HTR-8/SVneo (cell line): ENCODE measurements around the gene MYADM.
A peak's percentile ranks its signal among the peaks of the same experiment; 100 is the strongest.

Experiments
- DNase-seq: peaks from one replicate; pipeline ENCODE4 v3.0.0; 2011; ENCODE audit warnings: low spot score, mixed read lengths; ENCODE audit not compliant: insufficient read length
- FAIRE-seq: peaks from 2 replicates; lab custom pipeline; 2011; peaks lifted over from hg19 to GRCh38; lab: Jason Lieb, UNC

Gene MYADM

DNA sequence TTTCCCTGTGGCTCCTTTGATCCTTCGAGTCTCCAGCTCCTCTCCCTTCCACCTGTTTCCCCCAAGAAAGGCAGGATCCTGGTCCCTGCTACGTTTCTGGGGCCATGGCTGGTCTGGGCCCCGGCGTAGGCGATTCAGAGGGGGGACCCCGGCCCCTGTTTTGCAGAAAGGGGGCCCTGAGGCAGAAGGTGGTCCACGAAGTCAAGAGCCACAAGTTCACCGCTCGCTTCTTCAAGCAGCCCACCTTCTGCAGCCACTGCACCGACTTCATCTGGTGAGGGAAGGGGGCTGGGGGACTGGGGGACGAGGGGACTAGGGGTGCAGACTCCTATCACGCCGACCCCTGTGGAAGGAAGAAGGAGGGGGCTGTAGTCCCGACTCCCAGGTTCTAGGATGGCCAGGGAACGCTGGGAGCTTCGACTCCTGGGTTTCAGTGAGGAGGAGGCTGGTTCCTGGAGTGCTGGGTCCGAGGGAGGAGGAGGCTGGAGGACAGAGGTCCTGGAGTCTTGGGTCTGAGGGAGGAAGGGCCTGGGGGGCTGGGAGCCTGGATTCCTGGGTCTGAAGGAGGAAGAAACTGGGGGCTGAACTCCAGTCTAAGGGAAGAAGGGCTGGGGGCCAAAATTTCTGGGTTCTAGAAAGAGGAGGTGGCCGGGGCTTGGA is 14.8 kb downstream of the MYADM start:
- FAIRE-seq (no peak), DNase-seq (no peak)

GRCh38 chr19:53883231-53883661 is 15.6 kb downstream of the MYADM start:
- DNase-seq (no peak), FAIRE-seq (no peak)

DNA sequence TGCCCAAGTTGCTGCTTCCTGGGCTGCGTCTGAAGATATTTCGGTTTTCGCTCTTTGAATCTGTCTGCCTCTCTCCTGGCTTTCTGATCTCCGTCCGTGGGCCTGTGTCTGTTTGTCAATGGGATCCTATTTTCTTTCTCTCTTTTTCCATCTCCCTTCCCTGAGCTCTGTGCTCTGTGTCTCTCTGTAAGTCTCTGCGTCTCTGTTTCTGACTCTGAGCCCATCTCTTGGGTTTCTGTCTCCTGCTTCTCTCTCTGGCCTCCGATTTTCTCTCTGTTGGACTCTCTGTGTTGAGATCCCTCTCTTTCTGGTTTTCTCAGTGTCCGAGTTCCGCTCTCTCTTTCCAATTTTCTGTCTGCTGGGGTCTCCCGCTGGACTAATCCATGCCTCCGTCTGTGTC is 16.1 kb downstream of the MYADM start:
- DNase-seq = no peak
- FAIRE-seq = no peak

DNA sequence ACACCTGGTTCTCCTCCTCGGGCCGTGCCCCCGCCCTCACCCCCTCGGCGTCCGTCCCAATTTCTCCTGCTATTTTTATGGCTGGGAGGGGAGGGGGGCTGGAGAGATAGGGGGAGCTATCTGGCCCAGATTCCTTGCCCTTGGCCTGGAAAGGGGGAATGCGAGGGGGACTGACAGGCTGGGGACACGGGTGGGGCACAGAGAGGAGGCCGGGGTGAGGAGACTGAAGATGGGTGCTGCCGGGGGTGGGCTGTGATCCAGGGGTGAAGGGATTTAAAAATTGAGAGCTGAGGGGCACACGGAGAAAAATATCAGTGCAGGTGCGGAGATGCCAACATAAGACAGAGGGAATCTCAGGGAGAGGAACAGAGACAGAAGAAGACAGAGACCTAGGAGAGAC is 16.6 kb downstream of the MYADM start:
- FAIRE-seq = no peak
- no peak for DNase-seq

GRCh38 chr19:53885036-53885435 is 17.4 kb downstream of the MYADM start:
- DNase-seq (no peak), FAIRE-seq (no peak)

- no peak for DNase-seq
- FAIRE-seq = no peak
These were observed 24.8 kb downstream of the MYADM start for GRCh38 chr19:53892301-53892980.

- no peak for FAIRE-seq
- DNase-seq = no peak
These were observed 25.3 kb downstream of the MYADM start for GRCh38 chr19:53892981-53893325.

GRCh38 chr19:53894707-53895106 is 27.0 kb downstream of the MYADM start:
- FAIRE-seq = no peak
- DNase-seq = no peak

GRCh38 chr19:53896682-53897081 is 29.0 kb downstream of the MYADM start:
- DNase-seq (no peak), FAIRE-seq (no peak)

- FAIRE-seq (no peak), DNase-seq (no peak)
These were observed 29.8 kb downstream of the MYADM start for GRCh38 chr19:53897459-53897858.

- DNase-seq (no peak), FAIRE-seq (no peak)
These were observed 30.5 kb downstream of the MYADM start for GRCh38 chr19:53898166-53898565.

GRCh38 chr19:53898636-53899341 is 31.1 kb downstream of the MYADM start:
- FAIRE-seq (no peak), DNase-seq (no peak)

DNA sequence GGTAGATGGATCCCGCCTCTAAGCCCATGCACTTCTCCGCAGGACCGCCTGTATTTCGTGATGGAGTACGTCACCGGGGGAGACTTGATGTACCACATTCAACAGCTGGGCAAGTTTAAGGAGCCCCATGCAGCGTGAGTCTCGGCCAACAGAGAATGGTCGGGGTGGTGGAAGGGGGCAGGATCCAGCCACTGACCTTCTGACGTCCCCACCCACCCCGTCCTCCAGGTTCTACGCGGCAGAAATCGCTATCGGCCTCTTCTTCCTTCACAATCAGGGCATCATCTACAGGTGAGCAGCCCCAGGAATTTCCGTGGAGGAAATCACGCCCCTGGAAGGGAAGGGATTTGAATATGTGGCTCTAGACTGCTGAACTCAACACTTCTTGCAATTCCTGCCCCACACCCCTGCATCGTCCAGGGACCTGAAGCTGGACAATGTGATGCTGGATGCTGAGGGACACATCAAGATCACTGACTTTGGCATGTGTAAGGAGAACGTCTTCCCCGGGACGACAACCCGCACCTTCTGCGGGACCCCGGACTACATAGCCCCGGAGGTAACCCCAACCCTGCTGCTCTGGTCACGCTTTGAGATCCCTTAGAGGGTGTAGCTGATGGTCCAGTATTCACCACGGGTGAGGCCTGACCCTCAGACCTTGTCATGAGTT is 32.6 kb downstream of the MYADM start:
- DNase-seq = no peak
- FAIRE-seq = no peak

DNA sequence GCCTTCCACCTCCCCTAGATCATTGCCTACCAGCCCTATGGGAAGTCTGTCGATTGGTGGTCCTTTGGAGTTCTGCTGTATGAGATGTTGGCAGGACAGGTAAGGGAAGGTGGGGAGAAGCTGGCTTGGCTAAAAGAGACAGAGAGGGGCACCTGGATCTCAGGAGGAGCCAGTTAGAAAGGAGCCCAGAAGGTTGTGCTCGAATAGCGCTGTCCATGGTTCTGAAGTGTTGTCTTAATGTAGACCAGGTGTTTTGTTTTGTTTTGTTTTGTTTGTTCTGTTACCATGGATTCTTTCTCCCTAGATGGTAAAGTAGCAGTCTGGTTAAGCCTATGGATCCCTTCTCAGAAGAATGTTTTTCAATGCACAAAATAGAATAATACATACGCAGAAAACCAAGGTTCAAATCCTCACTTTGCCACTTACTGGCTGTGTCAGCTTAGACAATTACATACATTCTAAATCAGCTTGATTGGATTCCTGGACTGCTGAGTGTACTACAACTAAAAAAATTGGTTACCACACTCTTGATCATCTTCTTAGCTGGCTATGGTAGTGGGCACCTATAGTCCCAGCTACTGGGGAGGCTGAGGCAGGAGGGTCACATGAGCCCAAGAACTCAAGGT is 35.5 kb downstream of the MYADM start:
- FAIRE-seq = no peak
- DNase-seq = no peak

- no peak for FAIRE-seq
- no peak for DNase-seq
These were observed 37.2 kb downstream of the MYADM start for GRCh38 chr19:53904909-53905308.

- DNase-seq (no peak), FAIRE-seq (no peak)
These were observed 38.1 kb downstream of the MYADM start for GRCh38 chr19:53905787-53906186.

DNA sequence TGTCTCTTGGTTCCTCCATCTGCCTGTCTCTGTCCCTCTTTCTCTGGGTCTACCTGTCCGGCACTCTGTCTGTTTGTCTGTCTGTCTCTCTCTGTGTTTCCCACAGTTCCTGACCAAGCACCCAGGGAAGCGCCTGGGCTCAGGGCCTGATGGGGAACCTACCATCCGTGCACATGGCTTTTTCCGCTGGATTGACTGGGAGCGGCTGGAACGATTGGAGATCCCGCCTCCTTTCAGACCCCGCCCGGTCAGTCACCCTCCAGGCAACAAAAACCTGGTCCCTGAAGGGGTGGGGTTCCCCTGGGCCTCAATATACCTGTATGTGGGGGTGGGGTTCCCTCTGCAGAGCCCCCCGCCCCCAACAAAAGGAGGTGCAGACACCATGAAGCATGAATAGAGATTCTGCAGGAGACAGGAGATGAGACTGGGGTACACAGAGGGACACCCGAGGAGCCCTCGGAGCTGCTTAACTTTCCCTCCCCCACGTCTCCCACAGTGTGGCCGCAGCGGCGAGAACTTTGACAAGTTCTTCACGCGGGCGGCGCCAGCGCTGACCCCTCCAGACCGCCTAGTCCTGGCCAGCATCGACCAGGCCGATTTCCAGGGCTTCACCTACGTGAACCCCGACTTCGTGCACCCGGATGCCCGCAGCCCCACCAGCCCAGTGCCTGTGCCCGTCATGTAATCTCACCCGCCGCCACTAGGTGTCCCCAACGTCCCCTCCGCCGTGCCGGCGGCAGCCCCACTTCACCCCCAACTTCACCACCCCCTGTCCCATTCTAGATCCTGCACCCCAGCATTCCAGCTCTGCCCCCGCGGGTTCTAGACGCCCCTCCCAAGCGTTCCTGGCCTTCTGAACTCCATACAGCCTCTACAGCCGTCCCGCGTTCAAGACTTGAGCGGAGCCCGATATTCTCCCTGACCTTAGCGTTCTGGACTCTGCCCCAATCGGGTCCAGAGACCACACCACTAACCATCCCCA is 38.8 kb downstream of the MYADM start:
- DNase-seq = peak; percentile 64
- FAIRE-seq = peak; percentile 79

DNA sequence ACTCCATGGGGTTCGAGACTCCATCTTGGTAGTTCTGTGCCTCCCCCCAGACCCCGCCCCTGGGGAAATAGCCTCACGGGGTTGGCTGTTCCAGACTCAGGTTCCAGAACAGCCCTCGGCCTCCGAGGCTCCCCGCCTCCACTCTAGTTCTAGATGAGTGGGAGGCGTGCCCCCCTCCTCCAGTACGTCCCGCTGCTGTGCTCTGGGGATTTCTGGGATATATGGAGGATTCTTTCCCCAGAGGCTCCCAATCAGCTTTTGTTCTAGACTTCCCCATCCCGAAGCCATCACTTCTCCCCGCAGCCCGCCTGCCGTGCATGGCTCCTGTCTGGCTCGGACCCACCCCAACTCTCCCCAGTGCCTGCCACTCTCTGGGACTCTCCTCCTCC is 39.5 kb downstream of the MYADM start:
- DNase-seq (no peak), FAIRE-seq (no peak)

DNA sequence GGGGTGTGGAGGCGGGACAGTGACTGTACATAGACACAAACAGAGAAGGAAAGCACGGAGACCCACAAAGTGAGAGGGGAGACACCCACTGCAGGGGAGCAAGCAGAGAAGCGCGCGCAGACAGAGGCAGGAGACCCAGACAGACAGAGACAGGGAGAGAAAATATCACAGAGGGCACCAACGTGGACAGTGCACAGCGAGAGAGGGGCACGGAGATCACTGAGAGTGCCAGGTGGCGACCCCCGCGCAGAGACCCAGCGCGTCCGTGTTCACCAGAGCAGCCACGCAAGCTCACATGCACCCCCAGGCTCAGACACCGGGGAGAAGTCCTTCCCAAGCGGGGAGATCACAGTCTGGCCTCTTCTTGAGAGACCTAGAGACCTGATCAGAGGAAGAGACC is 40.0 kb downstream of the MYADM start:
- DNase-seq (no peak), FAIRE-seq (no peak)
